Naive thymus-derived CD4-positive, alpha-beta T cell (primary cell): ENCODE data around the gene STEAP2. TPM values are rescaled to one million over a fixed set of nuclear protein-coding genes. Genes with fewer than 3 reads are reported as not detected.
A peak's percentile ranks its signal among the peaks of the same experiment; 100 is the strongest.

Source experiments
- ATAC-seq: fragments of 150-1000 bp; cut with Tn5 transposase; 2 replicates; pipeline ENCODE4 v1.10.0; 2021; ENCODE audit warnings: mild to moderate bottlenecking, moderate library complexity
- CTCF ChIA-PET: fragments of 350-600 bp; sonication (Branson Sonifier 250); formaldehyde crosslinking; loops from one replicate; lab custom pipeline; 2021; ENCODE audit warnings: antibody characterized with exemption; lab: Charles Lee
- POLR2A ChIA-PET: fragments of 350-600 bp; sonication (Branson Sonifier 250); formaldehyde crosslinking; loops from one replicate; lab custom pipeline; 2021; ENCODE audit warnings: antibody characterized with exemption, inconsistent platforms; lab: Charles Lee
- DNase-seq, 9 donors: peaks; one replicate each; pipeline versions ENCODE4 v3.0.0 to v3.0.0-alpha.2; 2020 to 2022; ENCODE audit warnings: mixed read lengths in 1 of 9
- H3K27ac ChIP-seq: one replicate; pipeline ENCODE4 v1.7.0; 2013; ENCODE audit warnings: mild to moderate bottlenecking, low read depth, low read length, moderate library complexity
- H3K27me3 ChIP-seq, 2 donors: one replicate each; pipeline ENCODE4 v1.7.0; 2013; ENCODE audit warnings: low read length in 2 of 2, mild to moderate bottlenecking in 2 of 2, moderate library complexity in 2 of 2; ENCODE audit not compliant: control insufficient read depth in 2 of 2, insufficient read depth in 2 of 2
- H3K36me3 ChIP-seq, 3 experiments: 1 replicate in 2 of 3; 2 replicates in 1 of 3; pipeline ENCODE4 v1.7.0; 2013; ENCODE audit warnings: low read length in 3 of 3, mild to moderate bottlenecking in 3 of 3, moderate library complexity in 1 of 3; ENCODE audit not compliant: insufficient read depth in 3 of 3, control insufficient read depth in 2 of 3
- H3K4me1 ChIP-seq, 2 donors: one replicate each; pipeline ENCODE4 v1.7.0; 2013; ENCODE audit warnings: low read length in 2 of 2, mild to moderate bottlenecking in 2 of 2, moderate library complexity in 1 of 2; ENCODE audit not compliant: control insufficient read depth in 2 of 2, insufficient read depth in 2 of 2
- H3K4me3 ChIP-seq: 2 replicates; pipeline ENCODE4 v1.7.0; 2013; ENCODE audit warnings: mild to moderate bottlenecking, low read length
- H3K9me3 ChIP-seq, 3 experiments: 1 replicate in 2 of 3; 2 replicates in 1 of 3; pipeline ENCODE4 v1.7.0; 2013; ENCODE audit warnings: low read length in 3 of 3; ENCODE audit not compliant: control insufficient read depth in 2 of 3
- H3K27ac Mint-ChIP-seq, 9 donors: one replicate each; pipeline ENCODE4 v1.8.0; 2020 to 2022; ENCODE audit warnings: mixed read lengths in 9 of 9, mild to moderate bottlenecking in 8 of 9, moderate library complexity in 5 of 9, inconsistent platforms in 2 of 9
- H3K27me3 Mint-ChIP-seq, 5 donors: one replicate each; pipeline ENCODE4 v1.8.0; 2021 to 2022; ENCODE audit warnings: mixed read lengths in 5 of 5, mild to moderate bottlenecking in 1 of 5
- H3K36me3 Mint-ChIP-seq, 5 donors: one replicate each; pipeline ENCODE4 v1.8.0; 2020 to 2022; ENCODE audit warnings: mixed read lengths in 5 of 5, mild to moderate bottlenecking in 3 of 5, inconsistent platforms in 1 of 5
- H3K4me1 Mint-ChIP-seq, 7 donors: one replicate each; pipeline ENCODE4 v1.8.0; 2020 to 2022; ENCODE audit warnings: mixed read lengths in 7 of 7, mild to moderate bottlenecking in 3 of 7, inconsistent platforms in 1 of 7
- H3K4me3 Mint-ChIP-seq, 10 donors: one replicate each; pipeline ENCODE4 v1.8.0; 2020 to 2022; ENCODE audit warnings: mild to moderate bottlenecking in 10 of 10, mixed read lengths in 10 of 10, moderate library complexity in 6 of 10, inconsistent platforms in 2 of 10
- H3K9me3 Mint-ChIP-seq, 11 donors: one replicate each; pipeline ENCODE4 v1.8.0; 2020 to 2022; ENCODE audit warnings: mixed read lengths in 11 of 11, mild to moderate bottlenecking in 4 of 11, inconsistent platforms in 1 of 11, moderate library complexity in 1 of 11
- intact Hi-C, 2 donors: fragments of 100-400 bp; cut with micrococcal nuclease; formaldehyde crosslinking; loops; one replicate each; pipeline ENCODE4 v1.15.1; 2023
- polyA plus RNA-seq, 2 donors: library from polyadenylated mRNA; unstranded; fragments of 300-500 nt; fragmentation: Illumina TruSeq; gene quantifications; one replicate each; pipeline ENCODE4 v1.2.3, GENCODE V29; 2021
- total RNA-seq, 6 experiments: library from RNA in 5 of 6; stranded (reverse) in 5 of 6; gene quantifications; 1 replicate in 5 of 6; 2 replicates in 1 of 6; pipeline ENCODE4 v1.2.3 and lab custom pipeline; 2021 to 2026

STEAP2 gene
- total and polyA plus RNA-seq, 7 experiments from 2014 or later = 0.05 TPM; not detected in 6

DNA sequence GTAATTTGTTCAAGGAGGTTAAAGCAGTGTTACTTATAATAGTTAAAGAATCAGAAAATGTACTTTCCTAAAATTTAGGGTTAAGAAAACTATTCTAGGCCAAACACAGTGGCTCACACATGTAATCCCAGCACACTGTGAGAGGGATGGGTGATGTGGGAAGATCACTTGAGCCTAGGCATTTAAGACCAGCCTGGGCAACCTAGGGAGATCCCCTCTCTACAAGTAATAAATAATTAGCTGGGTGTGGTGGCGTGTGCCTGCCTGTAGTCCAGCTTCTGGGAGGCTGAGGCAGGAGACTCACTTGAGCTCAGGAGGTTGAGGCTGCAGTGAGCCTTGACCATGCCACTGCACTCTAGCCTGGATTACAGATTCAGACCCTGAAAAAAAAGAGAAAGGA lies 3.6 kb upstream of the STEAP2 start:
- H3K36me3 ChIP-seq = no peaks in the 10 kb centered on the region
- H3K36me3 Mint-ChIP-seq = no peaks in the 10 kb centered on the region
- no peak for ATAC-seq
- H3K4me1 ChIP-seq = no peaks in the 10 kb centered on the region
- peaks cover 0 to 6% (median 6%) of the 10 kb centered on the region in 7 donors for H3K4me1 Mint-ChIP-seq
- peaks cover 9 to 23% (median 14%) of the 10 kb centered on the region in 5 donors for H3K27me3 Mint-ChIP-seq
- no peaks in the 10 kb centered on the region for H3K9me3 ChIP-seq
- no peak overlapping the region for H3K4me3 Mint-ChIP-seq
- CTCF ChIA-PET = no interaction called here
- DNase-seq = no peak
- POLR2A ChIA-PET = no interaction called here
- no peaks in the 10 kb centered on the region for H3K27me3 ChIP-seq
- intact Hi-C loops = no loop called here
- H3K4me3 ChIP-seq = no peak overlapping the region
- no peak overlapping the region for H3K27ac ChIP-seq
- peaks cover 0 to 5% (median 0%) of the 10 kb centered on the region in 11 donors for H3K9me3 Mint-ChIP-seq
- no peak overlapping the region for H3K27ac Mint-ChIP-seq

DNA sequence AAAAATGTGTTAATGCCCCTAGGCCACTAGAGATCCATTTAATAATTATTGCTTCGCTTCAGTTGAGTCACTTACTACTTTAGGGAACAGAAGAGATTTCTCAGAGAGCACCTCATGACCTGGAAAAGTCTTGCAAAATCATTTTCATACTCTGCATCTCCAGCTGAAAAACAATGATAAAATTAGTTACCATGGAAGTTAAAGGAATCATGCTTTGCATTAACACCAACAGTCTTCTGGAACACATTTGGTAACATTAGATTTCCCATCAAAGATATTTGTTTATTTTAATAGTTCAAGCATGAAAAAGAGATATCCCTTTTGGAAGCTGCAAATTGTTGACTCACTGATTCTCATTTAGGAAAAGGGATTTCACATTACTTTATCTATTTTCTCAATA lies 1.8 kb upstream of the STEAP2 start:
- no peak overlapping the region for H3K4me3 Mint-ChIP-seq
- H3K27me3 ChIP-seq = no peaks in the 10 kb centered on the region
- H3K9me3 ChIP-seq = no peaks in the 10 kb centered on the region
- peaks cover 9 to 23% (median 14%) of the 10 kb centered on the region in 5 donors for H3K27me3 Mint-ChIP-seq
- no peak overlapping the region for H3K27ac ChIP-seq
- ChIA-PET CTCF (no interaction called here), POLR2A (no interaction called here)
- no peaks in the 10 kb centered on the region for H3K36me3 ChIP-seq
- no peak overlapping the region for H3K4me3 ChIP-seq
- peaks cover 0 to 3% (median 0%) of the 10 kb centered on the region in 11 donors for H3K9me3 Mint-ChIP-seq
- no peaks in the 10 kb centered on the region for H3K4me1 ChIP-seq
- intact Hi-C loops = loop anchor here in 1 of 2 donors (5.0 kb wide), 1 partner anchor 42 kb away; no protein-coding TSS in a partner anchor
- ATAC-seq (no peak), DNase-seq (no peak)
- H3K27ac Mint-ChIP-seq = no peak overlapping the region
- H3K4me1 Mint-ChIP-seq = peaks cover 0 to 6% (median 6%) of the 10 kb centered on the region in 7 donors
- no peaks in the 10 kb centered on the region for H3K36me3 Mint-ChIP-seq

DNA sequence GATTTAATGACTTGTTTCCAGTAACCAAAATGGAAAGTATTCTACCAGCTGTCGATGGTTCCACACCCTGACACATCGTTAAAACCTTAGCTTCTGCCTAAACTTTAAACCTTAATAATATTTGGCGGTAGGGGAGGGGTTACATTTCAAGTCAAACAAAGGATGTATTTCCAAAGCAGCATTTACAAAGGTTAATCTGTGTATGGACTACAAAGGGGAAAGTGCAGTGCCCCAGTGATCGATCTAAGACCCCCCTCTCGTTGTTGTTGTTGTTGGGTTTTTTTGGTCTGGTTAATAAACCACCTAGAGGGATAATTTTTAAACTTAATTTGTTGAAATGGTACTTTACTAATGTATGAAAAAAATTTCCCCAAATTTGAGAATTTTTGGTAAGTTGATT lies 1.1 kb upstream of the STEAP2 start:
- H3K4me1 Mint-ChIP-seq = peaks cover 0 to 6% (median 6%) of the 10 kb centered on the region in 7 donors
- ChIA-PET CTCF (no interaction called here), POLR2A (no interaction called here)
- Histone ChIP-seq H3K9me3 (no peaks in the 10 kb centered on the region), H3K27ac (no peak overlapping the region), H3K27me3 (no peaks in the 10 kb centered on the region), H3K36me3 (no peaks in the 10 kb centered on the region), H3K4me3 (no peak overlapping the region), H3K4me1 (no peaks in the 10 kb centered on the region)
- ATAC-seq (no peak), DNase-seq (no peak)
- no peaks in the 10 kb centered on the region for H3K36me3 Mint-ChIP-seq
- no peak overlapping the region for H3K27ac Mint-ChIP-seq
- H3K9me3 Mint-ChIP-seq = peaks cover 0 to 2% (median 0%) of the 10 kb centered on the region in 11 donors
- H3K27me3 Mint-ChIP-seq = peaks cover 9 to 23% (median 14%) of the 10 kb centered on the region in 5 donors
- peak overlapping the region in 1 of 10 donors; percentile 61 for H3K4me3 Mint-ChIP-seq
- intact Hi-C loops = loop anchor here in 1 of 2 donors (5.0 kb wide), 1 partner anchor 43 kb away; no protein-coding TSS in a partner anchor

DNA sequence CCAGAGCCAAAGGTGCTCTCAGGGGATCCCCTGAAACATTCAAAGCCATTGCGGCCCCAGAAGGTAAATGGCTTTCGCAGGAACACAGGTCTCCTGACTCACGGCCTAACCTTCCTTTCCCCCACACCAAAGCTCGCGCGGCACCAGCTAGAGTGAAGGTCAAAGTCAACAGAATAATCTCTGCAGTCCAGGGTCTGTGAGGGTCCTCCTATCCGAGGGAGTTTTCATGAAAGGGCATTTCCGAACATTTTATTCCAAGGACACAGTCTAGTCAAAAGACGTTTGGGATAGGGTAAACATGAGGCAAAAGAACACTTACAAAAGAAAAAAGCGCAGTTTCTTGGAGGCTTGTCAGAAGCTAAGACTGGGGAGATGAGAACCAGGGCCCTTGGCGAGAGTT lies 559 bp upstream of the STEAP2 start:
- ATAC-seq (no peak), DNase-seq (no peak)
- ChIA-PET CTCF (no interaction called here), POLR2A (no interaction called here)
- peaks cover 9 to 23% (median 14%) of the 10 kb centered on the region in 5 donors for H3K27me3 Mint-ChIP-seq
- no peak overlapping the region for H3K4me3 ChIP-seq
- no peak overlapping the region for H3K27ac ChIP-seq
- H3K36me3 Mint-ChIP-seq = no peaks in the 10 kb centered on the region
- no peaks in the 10 kb centered on the region for H3K9me3 ChIP-seq
- H3K4me1 Mint-ChIP-seq = peaks cover 0 to 6% (median 6%) of the 10 kb centered on the region in 7 donors
- no peaks in the 10 kb centered on the region for H3K36me3 ChIP-seq
- intact Hi-C loops = loop anchor here in 1 of 2 donors (5.0 kb wide), 1 partner anchor 44 kb away; no protein-coding TSS in a partner anchor
- peaks cover 0 to 2% (median 0%) of the 10 kb centered on the region in 11 donors for H3K9me3 Mint-ChIP-seq
- peak overlapping the region in 8 of 10 donors; percentile 10 to 66 (median 45) for H3K4me3 Mint-ChIP-seq
- no peaks in the 10 kb centered on the region for H3K27me3 ChIP-seq
- no peaks in the 10 kb centered on the region for H3K4me1 ChIP-seq
- no peak overlapping the region for H3K27ac Mint-ChIP-seq

DNA sequence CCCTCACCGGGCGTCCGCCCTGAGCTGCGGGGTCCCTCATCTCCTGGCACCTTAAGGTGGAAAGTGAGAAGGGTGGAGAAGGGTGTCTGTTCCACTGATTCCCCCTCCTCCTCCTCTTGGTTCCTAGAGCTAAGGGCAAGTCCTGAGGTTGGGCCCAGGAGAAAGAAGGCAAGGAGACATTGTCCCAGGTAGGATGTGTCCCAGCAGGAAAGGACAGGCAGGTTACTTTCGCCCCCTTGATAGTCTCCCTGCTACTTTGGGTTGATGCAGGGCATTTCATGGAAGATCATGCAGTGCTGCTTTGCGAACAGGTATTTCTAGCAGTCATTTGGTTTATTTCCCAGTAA lies 582 bp downstream of the STEAP2 start:
- H3K27me3 Mint-ChIP-seq = peaks cover 10 to 27% (median 14%) of the 10 kb centered on the region in 5 donors
- no peaks in the 10 kb centered on the region for H3K4me1 ChIP-seq
- H3K4me1 Mint-ChIP-seq = peaks cover 0 to 6% (median 6%) of the 10 kb centered on the region in 7 donors
- peak overlapping the region in 1 of 10 donors; percentile 66 for H3K4me3 Mint-ChIP-seq
- ATAC-seq = peak; percentile 8
- peaks cover 0 to 4% (median 0%) of the 10 kb centered on the region in 11 donors for H3K9me3 Mint-ChIP-seq
- POLR2A ChIA-PET = no interaction called here
- no peak overlapping the region for H3K4me3 ChIP-seq
- no peaks in the 10 kb centered on the region for H3K36me3 ChIP-seq
- H3K36me3 Mint-ChIP-seq = no peaks in the 10 kb centered on the region
- H3K27ac ChIP-seq = no peak overlapping the region
- H3K9me3 ChIP-seq = no peaks in the 10 kb centered on the region
- no peak overlapping the region for H3K27ac Mint-ChIP-seq
- H3K27me3 ChIP-seq = no peaks in the 10 kb centered on the region
- CTCF ChIA-PET = no interaction called here
- no peak for DNase-seq
- intact Hi-C loops = loop anchor here in 1 of 2 donors (5.0 kb wide), 1 partner anchor 45 kb away; no protein-coding TSS in a partner anchor

DNA sequence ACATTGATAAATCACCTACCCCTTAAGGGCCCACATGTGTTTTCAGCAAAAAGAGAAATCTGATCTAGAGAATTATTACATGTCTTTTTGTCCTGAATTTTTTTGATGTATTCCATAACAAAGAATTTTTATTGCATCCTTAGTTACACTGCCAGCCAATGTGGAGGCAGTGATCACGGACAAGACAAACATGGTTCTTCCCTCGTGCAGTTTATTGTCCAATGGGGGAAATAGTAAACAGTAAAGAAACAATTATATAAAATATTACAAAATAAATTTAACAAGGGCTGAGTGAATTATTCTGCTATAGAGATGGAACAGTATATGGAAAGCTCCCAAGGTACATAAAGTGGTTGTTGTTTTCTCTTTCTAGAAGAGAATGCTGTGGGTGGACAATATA lies 2.0 kb downstream of the STEAP2 start:
- intact Hi-C loops = loop anchor here in 1 of 2 donors (5.0 kb wide), 1 partner anchor 46 kb away; no protein-coding TSS in a partner anchor
- Mint-ChIP-seq H3K36me3 (no peaks in the 10 kb centered on the region), H3K4me3 (no peak overlapping the region), H3K9me3 (peaks cover 0 to 5% (median 0%) of the 10 kb centered on the region in 11 donors), H3K4me1 (peaks cover 0 to 6% (median 6%) of the 10 kb centered on the region in 7 donors), H3K27me3 (peaks cover 14 to 28% (median 21%) of the 10 kb centered on the region in 5 donors), H3K27ac (no peak overlapping the region)
- Histone ChIP-seq H3K4me3 (no peak overlapping the region), H3K27ac (no peak overlapping the region), H3K27me3 (no peaks in the 10 kb centered on the region), H3K4me1 (no peaks in the 10 kb centered on the region), H3K36me3 (no peaks in the 10 kb centered on the region), H3K9me3 (no peaks in the 10 kb centered on the region)
- ChIA-PET POLR2A (interaction anchor here (0.7 kb wide), 1 partner anchor 1346 kb away, joined by 4 read pairs; no protein-coding TSS in a partner anchor), CTCF (no interaction called here)
- ATAC-seq (no peak), DNase-seq (no peak)
